ENCODE measurements around the gene SDK2.

SDK2 gene

GRCh38 chr17:73553311-73553710 lies 90.9 kb downstream of the SDK2 start:
- Histone ChIP-seq H3K4me1 (no peaks in the 10 kb centered on the region; the same call in 1 of the 2 replicates), H3K36me3 (no peaks in the 10 kb centered on the region), H3K27me3 (no peaks in the 10 kb centered on the region; the same call in 1 of the 2 replicates), H3K4me3 (ENCODE audit: low read depth, low read length) (no peak overlapping the region), H3K9me3 (no peaks in the 10 kb centered on the region)
- no peak for DNase-seq
- no peak for TF ChIP-seq CTCF (IDR thresholded peaks at IDR 0.05; ENCODE audit: low read depth, low read length)

- no peaks in the 10 kb centered on the region for H3K36me3 ChIP-seq
- H3K27me3 ChIP-seq: no peaks in the 10 kb centered on the region; the same call in 1 of the 2 replicates
- H3K4me3 ChIP-seq (ENCODE audit: low read depth, low read length): no peak overlapping the region
- no peaks in the 10 kb centered on the region for H3K9me3 ChIP-seq
- H3K4me1 ChIP-seq: no peaks in the 10 kb centered on the region; the same call in 1 of the 2 replicates
- DNase-seq: no peak
- TF ChIP-seq CTCF (IDR thresholded peaks at IDR 0.05; ENCODE audit: low read depth, low read length): no peak
Measured at GRCh38 chr17:73552300-73553048, 91.8 kb downstream of the SDK2 start.

GRCh38 chr17:73551759-73552158 lies 92.5 kb downstream of the SDK2 start:
- no peak for DNase-seq
- Histone ChIP-seq H3K4me3 (ENCODE audit: low read depth, low read length) (no peak overlapping the region), H3K36me3 (no peaks in the 10 kb centered on the region), H3K9me3 (no peaks in the 10 kb centered on the region), H3K27me3 (no peaks in the 10 kb centered on the region; the same call in 1 of the 2 replicates), H3K4me1 (no peaks in the 10 kb centered on the region; the same call in 1 of the 2 replicates)
- no peak for TF ChIP-seq CTCF (IDR thresholded peaks at IDR 0.05; ENCODE audit: low read depth, low read length)

- DNase-seq: no peak
- TF ChIP-seq CTCF (IDR thresholded peaks at IDR 0.05; ENCODE audit: low read depth, low read length): no peak
- no peak overlapping the region for H3K4me3 ChIP-seq (ENCODE audit: low read depth, low read length)
- no peaks in the 10 kb centered on the region for H3K27me3 ChIP-seq
- H3K4me1 ChIP-seq: no peaks in the 10 kb centered on the region; the same call in 1 of the 2 replicates
- no peaks in the 10 kb centered on the region for H3K9me3 ChIP-seq
- no peaks in the 10 kb centered on the region for H3K36me3 ChIP-seq
Measured at GRCh38 chr17:73551144-73551543, 93.1 kb downstream of the SDK2 start.

GRCh38 chr17:73550556-73550955 lies 93.7 kb downstream of the SDK2 start:
- Histone ChIP-seq H3K36me3 (no peaks in the 10 kb centered on the region), H3K4me1 (no peaks in the 10 kb centered on the region; the same call in 1 of the 2 replicates), H3K4me3 (ENCODE audit: low read depth, low read length) (no peak overlapping the region), H3K9me3 (no peaks in the 10 kb centered on the region), H3K27me3 (no peaks in the 10 kb centered on the region)
- no peak for TF ChIP-seq CTCF (IDR thresholded peaks at IDR 0.05; ENCODE audit: low read depth, low read length)
- DNase-seq: no peak

GRCh38 chr17:73549841-73550430 lies 94.3 kb downstream of the SDK2 start:
- Histone ChIP-seq H3K4me3 (ENCODE audit: low read depth, low read length) (no peak overlapping the region), H3K4me1 (no peaks in the 10 kb centered on the region; the same call in 1 of the 2 replicates), H3K27me3 (no peaks in the 10 kb centered on the region), H3K9me3 (no peaks in the 10 kb centered on the region), H3K36me3 (no peaks in the 10 kb centered on the region)
- TF ChIP-seq CTCF (IDR thresholded peaks at IDR 0.05; ENCODE audit: low read depth, low read length): no peak
- peak; percentile 65 for DNase-seq
